HEK293T (cell line): ENCODE data around the gene RGL2.

ENCODE experiments used
- FOXA1 ChIP-seq: fragments of 450-650 bp; IDR thresholded peaks from 2 replicates; pipeline ENCODE4 v1.6.1; 2016; ENCODE audit warnings: mild to moderate bottlenecking
- FOXK2 ChIP-seq: fragments of 450-650 bp; IDR thresholded peaks from 2 replicates; pipeline ENCODE4 v1.6.1; 2016; ENCODE audit warnings: mild to moderate bottlenecking
- LEF1 ChIP-seq: fragments of 450-650 bp; IDR thresholded peaks from 2 replicates; pipeline ENCODE4 v1.6.1; 2017; ENCODE audit warnings: mild to moderate bottlenecking, borderline replicate concordance
- SP1 ChIP-seq: fragments of 450-650 bp; IDR thresholded peaks from 2 replicates; pipeline ENCODE4 v1.6.1; 2017

GRCh38 chr6:33243476-33243875 is 55.3 kb downstream of the RGL2 start:
- TF ChIP-seq LEF1 (no peak), FOXA1 (no peak), SP1 (no peak), FOXK2 (no peak)
